GM12878 (cell line): Measurements from ENCODE around the gene RPL32. TPM values are rescaled to one million over a fixed set of nuclear protein-coding genes. Genes with fewer than 3 reads are reported as not detected.

Source experiments
- ATAC-seq: fragments of 200-7000 bp; cut with Tn5 transposase; 3 replicates; pipeline ENCODE4 v1.9.1; 2020; ENCODE audit warnings: mild to moderate bottlenecking, moderate library complexity
- BruUV-seq: library from RNA; stranded (reverse); fragments of 400-500 nt; replicated peaks from 2 replicates; lab custom pipeline; 2021; lab: Mats Ljungman, UMichigan
- CTCF ChIA-PET: fragments of 300-600 bp; sonication (Branson Sonifier 250); formaldehyde crosslinking; extraction: SDS; loops from one replicate; lab custom pipeline; 2021; ENCODE audit warnings: inconsistent platforms; lab: Yijun Ruan, JAX
- POLR2A ChIA-PET: fragments of 350-600 bp; formaldehyde crosslinking; extraction: SDS; loops from one replicate; lab custom pipeline; 2021; ENCODE audit warnings: inconsistent platforms; lab: Charles Lee
- RAD21 ChIA-PET: fragments of 300-600 bp; sonication (Branson Sonifier 250); formaldehyde crosslinking; loops from one replicate; lab custom pipeline; 2023; ENCODE audit warnings: antibody characterized with exemption; ENCODE audit not compliant: unreplicated experiment; lab: Charles Lee
- SMC1A ChIA-PET: fragments of 300-600 bp; sonication (Branson Sonifier 250); formaldehyde crosslinking; loops from one replicate; lab custom pipeline; 2023; ENCODE audit not compliant: unreplicated experiment, uncharacterized antibody; lab: Charles Lee
- DNase-seq: peaks from one replicate; pipeline ENCODE4 v3.0.0-alpha.2; 2011; ENCODE audit warnings: low read depth, low spot score
- FAIRE-seq: peaks from 3 replicates; lab custom pipeline; 2011; peaks lifted over from hg19 to GRCh38; lab: Jason Lieb, UNC
- H2AFZ ChIP-seq: 2 replicates; pipeline ENCODE4 v1.6.0; 2011; ENCODE audit warnings: low read depth, low read length, control low read depth; ENCODE audit not compliant: control insufficient read depth
- H3K27ac ChIP-seq: 2 replicates; pipeline ENCODE4 v1.5.1; 2011; ENCODE audit warnings: control low read depth; ENCODE audit not compliant: control insufficient read depth, insufficient read depth
- H3K27me3 ChIP-seq, 2 experiments: replicated peaks in 1 of 2; 2 replicates each; pipeline versions ENCODE4 v1.6.0 to v1.6.1; 2011; ENCODE audit warnings: low read length in 1 of 2; ENCODE audit not compliant: control insufficient read depth in 2 of 2, insufficient read depth in 2 of 2
- H3K36me3 ChIP-seq, 2 experiments: 2 replicates each; pipeline ENCODE4 v1.5.1; 2011; ENCODE audit warnings: low read length in 1 of 2; ENCODE audit not compliant: control insufficient read depth in 2 of 2, insufficient read depth in 2 of 2
- H3K4me1 ChIP-seq: 2 replicates; pipeline ENCODE4 v1.6.1; 2011; ENCODE audit warnings: mild to moderate bottlenecking, low read length, moderate library complexity, mixed read lengths; ENCODE audit not compliant: control insufficient read depth, insufficient read depth
- H3K4me2 ChIP-seq: 2 replicates; pipeline ENCODE4 v1.6.0; 2011; ENCODE audit warnings: control low read depth; ENCODE audit not compliant: control insufficient read depth, insufficient read depth
- H3K4me3 ChIP-seq: fragments of 200-600 bp; sonication (generic); 2 replicates; pipeline ENCODE4 v1.5.1; 2016
- H3K79me2 ChIP-seq: 2 replicates; pipeline ENCODE4 v1.6.0; 2011; ENCODE audit warnings: low read length; ENCODE audit not compliant: control insufficient read depth, insufficient read depth
- H3K9ac ChIP-seq: 2 replicates; pipeline ENCODE4 v1.8.0; 2011; ENCODE audit warnings: low read length, control low read depth, mixed read lengths; ENCODE audit not compliant: control insufficient read depth, insufficient read depth
- H3K9me3 ChIP-seq: replicated peaks from 3 replicates; pipeline ENCODE4 v1.5.1; 2011; ENCODE audit warnings: mild to moderate bottlenecking, low read length; ENCODE audit not compliant: control insufficient read depth, insufficient read depth
- H4K20me1 ChIP-seq: 2 replicates; pipeline ENCODE4 v1.6.0; 2011; ENCODE audit not compliant: control insufficient read depth, insufficient read depth
- WGBS: methylation state at CpG from one replicate; pipeline ENCODE4 v1.1.6; 2016; ENCODE audit warnings: low lambda C conversion rate; ENCODE audit not compliant: insufficient replicate concordance, insufficient coverage; ENCODE audit errors: missing lambda C conversion rate; 5-methylcytosine and 5-hydroxymethylcytosine counted together
- in situ Hi-C: fragments of 300-500 bp; cut with MboI; formaldehyde crosslinking; loops from 9 replicates; pipeline ENCODE4 v1.14.3; 2018; ENCODE audit warnings: mixed read lengths
- intact Hi-C: fragments of 100-400 bp; cut with micrococcal nuclease; formaldehyde crosslinking; loops from one replicate; pipeline ENCODE4 v1.14.2; 2022; ENCODE audit not compliant: unreplicated experiment
- polyA plus RNA-seq, 11 experiments: library from polyadenylated mRNA; depleted of rRNA in 4 of 11; unstranded in 6 of 11; stranded (reverse) in 5 of 11; fragments of >200 nt; fragmentation: Nextera tagmentation in 4 of 11; fragmentation: Illumina TruSeq in 1 of 11; extraction: Ambion mirVana in 4 of 11; extraction: Trizol in 1 of 11; gene quantifications; 1 replicate in 1 of 11; 2 replicates in 10 of 11; pipeline versions ENCODE4 v1.2.1 to v1.2.3, GENCODE V29; 2011 to 2016; ENCODE audit warnings: inconsistent platforms in 2 of 11, missing spikeins in 2 of 11, low read depth in 1 of 11
- total RNA-seq, 4 experiments: library from RNA; depleted of rRNA in 3 of 4; stranded (reverse); fragments of >200 nt in 3 of 4; fragmentation: Illumina TruSeq in 1 of 4; extraction: Trizol in 1 of 4; gene quantifications; 2 replicates each; pipeline versions ENCODE4 v1.2.1 to v1.2.3, GENCODE V29; 2013 to 2021
- TF ChIP-seq, protein P1 (sequence below): fragments of 450-650 bp; IDR thresholded peaks from 2 replicates; pipeline ENCODE4 v1.6.1; 2016; ENCODE audit warnings: mild to moderate bottlenecking
- TF ChIP-seq, protein P2 (sequence below), 3 experiments: IDR thresholded peaks in 2 of 3; conservative IDR thresholded peaks in 1 of 3; 2 replicates each; pipeline ENCODE4 v1.5.1; 2011; ENCODE audit warnings: low read depth in 3 of 3, low read length in 3 of 3, mild to moderate bottlenecking in 3 of 3, control low read depth in 2 of 3, moderate library complexity in 2 of 3, inconsistent platforms in 1 of 3, mixed read lengths in 1 of 3; ENCODE audit not compliant: control insufficient read depth in 2 of 3, insufficient read depth in 1 of 3; ENCODE audit errors: extremely low read depth in 1 of 3

Gene RPL32
- total and polyA plus RNA-seq, 10 of the 15 experiments (the other 5 are each of a cell fraction or from before 2014, with no cell fraction given): 1,533 to 5,147 (median 3,350) TPM

DNA sequence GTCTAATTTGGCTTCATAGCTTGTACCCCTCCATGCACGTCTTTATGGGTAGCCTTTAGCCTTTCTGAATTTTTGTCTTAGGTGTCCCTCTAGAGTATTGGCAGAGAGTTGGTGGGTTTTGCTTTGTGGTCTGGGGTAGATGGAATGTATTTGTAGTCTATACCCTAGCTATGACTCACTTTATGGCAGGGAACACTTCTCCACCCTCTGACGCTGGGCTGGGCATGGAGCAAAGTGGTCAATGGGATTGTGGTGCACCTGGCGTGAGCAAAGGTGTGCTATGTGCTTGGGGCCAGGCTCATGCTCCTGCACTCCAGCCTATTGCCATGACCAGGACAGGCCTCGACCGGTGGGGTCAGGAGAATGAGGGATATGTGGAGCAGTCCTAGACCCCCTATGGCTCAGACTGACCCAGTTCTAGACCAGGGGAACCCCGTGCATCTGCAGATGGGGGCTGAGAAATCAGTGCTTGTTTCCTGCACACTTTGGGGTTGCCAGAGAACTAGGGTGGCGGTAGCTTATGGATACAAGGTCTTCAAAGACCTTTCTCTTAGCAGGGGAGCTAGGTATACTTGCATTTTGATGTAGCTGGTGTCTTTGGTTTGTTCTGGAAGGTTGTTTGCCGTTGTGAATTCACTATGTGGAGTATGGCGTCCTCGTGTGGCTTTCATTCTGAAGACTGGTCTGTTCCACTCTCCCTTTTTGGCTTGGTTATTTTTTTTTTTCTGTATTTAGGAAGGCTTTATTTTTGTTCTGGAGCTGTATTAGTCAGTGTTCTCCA, 49.4 kb upstream of the RPL32 start:
- in situ Hi-C loops (no loop called here), intact Hi-C loops (no loop called here)
- H4K20me1 ChIP-seq: no peaks in the 10 kb centered on the region
- no peak overlapping the region for H3K27ac ChIP-seq
- ATAC-seq (no peak), DNase-seq (no peak), FAIRE-seq (no peak)
- ChIA-PET SMC1A (interaction anchor here (0.7 to 8.4 kb wide), 13 partner anchors 9 to 185 kb away, joined by 3 to 103 read pairs (median 4); partner anchors contain the start of gene RPL32), POLR2A (interaction anchor here (2.2 kb wide), 1 partner anchor 21 kb away, joined by 7 read pairs; no protein-coding TSS in a partner anchor), RAD21 (interaction anchor here (0.6 to 4.8 kb wide), 12 partner anchors 13 to 120 kb away, joined by 3 to 19 read pairs (median 4); no protein-coding TSS in a partner anchor), CTCF (interaction anchor here (0.6 to 14.3 kb wide), 25 partner anchors 9 to 526 kb away, joined by 3 to 271 read pairs (median 4); partner anchors contain the start of genes RPL32 and TSEN2)
- no peak overlapping the region for H3K4me3 ChIP-seq
- no peak overlapping the region for H3K9ac ChIP-seq
- H3K4me1 ChIP-seq: peaks cover 31% of the 10 kb centered on the region
- no TSS peak for BruUV-seq
- H3K27me3 ChIP-seq: no peaks in the 10 kb centered on the region
- TF ChIP-seq, protein P1, sequence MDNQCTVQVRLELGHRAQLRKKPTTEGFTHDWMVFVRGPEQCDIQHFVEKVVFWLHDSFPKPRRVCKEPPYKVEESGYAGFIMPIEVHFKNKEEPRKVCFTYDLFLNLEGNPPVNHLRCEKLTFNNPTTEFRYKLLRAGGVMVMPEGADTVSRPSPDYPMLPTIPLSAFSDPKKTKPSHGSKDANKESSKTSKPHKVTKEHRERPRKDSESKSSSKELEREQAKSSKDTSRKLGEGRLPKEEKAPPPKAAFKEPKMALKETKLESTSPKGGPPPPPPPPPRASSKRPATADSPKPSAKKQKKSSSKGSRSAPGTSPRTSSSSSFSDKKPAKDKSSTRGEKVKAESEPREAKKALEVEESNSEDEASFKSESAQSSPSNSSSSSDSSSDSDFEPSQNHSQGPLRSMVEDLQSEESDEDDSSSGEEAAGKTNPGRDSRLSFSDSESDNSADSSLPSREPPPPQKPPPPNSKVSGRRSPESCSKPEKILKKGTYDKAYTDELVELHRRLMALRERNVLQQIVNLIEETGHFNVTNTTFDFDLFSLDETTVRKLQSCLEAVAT: no peak
- TF ChIP-seq, protein P2, sequence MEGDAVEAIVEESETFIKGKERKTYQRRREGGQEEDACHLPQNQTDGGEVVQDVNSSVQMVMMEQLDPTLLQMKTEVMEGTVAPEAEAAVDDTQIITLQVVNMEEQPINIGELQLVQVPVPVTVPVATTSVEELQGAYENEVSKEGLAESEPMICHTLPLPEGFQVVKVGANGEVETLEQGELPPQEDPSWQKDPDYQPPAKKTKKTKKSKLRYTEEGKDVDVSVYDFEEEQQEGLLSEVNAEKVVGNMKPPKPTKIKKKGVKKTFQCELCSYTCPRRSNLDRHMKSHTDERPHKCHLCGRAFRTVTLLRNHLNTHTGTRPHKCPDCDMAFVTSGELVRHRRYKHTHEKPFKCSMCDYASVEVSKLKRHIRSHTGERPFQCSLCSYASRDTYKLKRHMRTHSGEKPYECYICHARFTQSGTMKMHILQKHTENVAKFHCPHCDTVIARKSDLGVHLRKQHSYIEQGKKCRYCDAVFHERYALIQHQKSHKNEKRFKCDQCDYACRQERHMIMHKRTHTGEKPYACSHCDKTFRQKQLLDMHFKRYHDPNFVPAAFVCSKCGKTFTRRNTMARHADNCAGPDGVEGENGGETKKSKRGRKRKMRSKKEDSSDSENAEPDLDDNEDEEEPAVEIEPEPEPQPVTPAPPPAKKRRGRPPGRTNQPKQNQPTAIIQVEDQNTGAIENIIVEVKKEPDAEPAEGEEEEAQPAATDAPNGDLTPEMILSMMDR (IDR thresholded peaks at IDR 0.05 in 2 of 3, conservative IDR thresholded peaks at IDR 0.05 in 1 of 3; ENCODE audit: control insufficient read depth in 2 of 3, extremely low read depth in 1 of 3, insufficient read depth in 1 of 3, low read depth in 3 of 3, low read length in 3 of 3): peak in 1 of 3 experiments; percentile 17; a peak in 1 of 6 replicates
- no peaks in the 10 kb centered on the region for H3K36me3 ChIP-seq
- H3K79me2 ChIP-seq: no peaks in the 10 kb centered on the region
- no peak overlapping the region for H3K4me2 ChIP-seq
- H3K9me3 ChIP-seq: no peaks in the 10 kb centered on the region
- no peak overlapping the region for H2AFZ ChIP-seq
- WGBS: 46% methylated on average over 10 of the region's 10 CpGs
